ENCODE measurements around the gene CCDC7.
"Not testable (repeated sequence)": the region's sequence is repeated elsewhere in the genome, so short reads cannot be mapped to it uniquely, and the experiment has no call there.

The CCDC7 gene

DNA sequence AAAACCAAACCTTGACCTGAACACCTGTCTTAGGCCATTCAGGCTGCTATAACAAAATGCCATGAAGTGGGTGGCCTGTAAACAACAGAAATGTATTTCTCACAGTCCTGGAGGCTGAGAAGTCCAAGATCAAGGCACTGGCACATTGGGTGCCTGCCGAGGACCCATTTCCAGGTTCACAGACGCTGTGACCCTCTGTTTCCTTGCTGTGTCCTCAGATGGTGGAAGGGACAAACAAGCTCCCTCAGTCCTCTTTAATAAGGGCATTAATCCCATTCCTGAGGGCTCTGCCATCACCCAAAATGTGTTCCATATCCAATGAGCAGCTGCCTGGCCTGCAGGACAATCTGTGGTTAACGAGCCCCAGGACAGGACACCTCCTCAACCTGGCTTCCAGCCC lies 444.5 kb downstream of the CCDC7 start:
- no peak for DNase-seq

DNA sequence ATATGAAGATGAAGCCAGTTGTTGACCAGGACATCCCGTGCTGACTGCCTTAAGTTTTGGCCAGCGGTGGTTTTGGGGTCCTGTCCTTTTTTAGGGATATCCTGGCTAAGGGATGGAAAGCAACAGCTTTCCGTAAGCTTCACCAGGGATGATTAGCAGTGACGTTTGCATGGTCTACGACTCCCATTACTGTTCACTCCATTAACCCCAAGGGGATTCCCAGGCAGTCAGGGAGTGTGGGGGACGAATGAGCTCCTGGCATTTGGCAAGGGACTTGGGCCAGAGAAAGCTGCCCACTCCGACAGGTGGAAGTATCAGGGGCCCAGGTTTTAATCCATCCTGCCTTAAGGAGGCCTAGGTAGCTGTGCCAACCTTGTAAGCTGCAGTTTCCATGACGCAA lies 445.3 kb downstream of the CCDC7 start:
- DNase-seq, result no peak

DNA sequence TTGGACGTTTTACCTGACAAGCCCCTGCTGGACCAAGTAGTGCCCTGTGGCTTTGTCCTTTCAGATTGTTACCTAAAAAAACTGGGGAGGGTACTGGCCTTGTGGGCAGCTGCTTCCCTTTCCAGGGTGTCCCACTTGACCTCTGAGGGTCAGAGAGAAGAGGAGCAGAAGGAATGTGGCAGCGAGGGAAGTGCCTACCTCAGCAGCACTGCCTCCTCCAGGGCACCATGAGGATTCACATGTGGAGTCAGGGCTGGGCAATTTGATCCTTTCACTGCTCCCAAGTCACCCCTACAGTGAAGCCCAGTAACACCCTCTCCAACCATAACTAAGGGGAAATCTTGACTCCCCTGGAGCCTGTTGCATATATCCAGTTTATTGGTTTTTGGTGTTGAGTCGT lies 447.5 kb downstream of the CCDC7 start:
- no peak for DNase-seq

DNA sequence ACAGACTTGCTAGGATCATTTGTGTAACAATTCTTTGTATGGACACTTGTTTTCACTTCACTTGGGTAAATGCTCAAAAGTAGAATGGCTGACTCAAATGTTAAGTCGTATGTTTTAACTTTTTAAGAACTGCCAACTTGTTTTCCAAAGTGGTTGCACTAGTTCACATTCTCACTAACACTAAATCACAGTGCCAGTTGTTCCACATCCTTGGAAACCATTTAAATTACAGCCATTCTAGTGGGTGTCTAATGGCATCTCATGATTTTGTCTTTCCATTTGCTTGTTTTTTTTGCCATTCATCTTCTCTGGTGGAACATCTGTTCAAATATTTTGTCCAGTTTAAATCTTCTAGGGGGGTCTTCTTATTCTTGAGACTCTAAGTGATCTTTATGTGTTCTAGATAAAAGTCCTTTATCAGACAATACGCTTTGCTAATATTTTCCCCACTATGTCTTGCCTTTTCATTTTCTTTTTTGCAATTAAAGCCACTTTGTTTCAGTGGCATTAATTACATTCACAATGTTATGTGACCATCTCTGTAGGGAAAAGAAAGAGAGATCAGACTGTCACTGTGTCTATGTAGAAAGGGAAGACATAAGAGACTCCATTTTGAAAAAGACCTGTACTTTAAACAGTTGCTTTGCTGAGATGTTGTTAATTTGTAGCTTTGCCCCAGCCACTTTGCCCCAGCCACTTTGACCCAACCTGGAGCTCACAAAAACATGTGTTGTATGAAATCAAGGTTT lies 448.1 kb downstream of the CCDC7 start:
- no peak for DNase-seq

DNA sequence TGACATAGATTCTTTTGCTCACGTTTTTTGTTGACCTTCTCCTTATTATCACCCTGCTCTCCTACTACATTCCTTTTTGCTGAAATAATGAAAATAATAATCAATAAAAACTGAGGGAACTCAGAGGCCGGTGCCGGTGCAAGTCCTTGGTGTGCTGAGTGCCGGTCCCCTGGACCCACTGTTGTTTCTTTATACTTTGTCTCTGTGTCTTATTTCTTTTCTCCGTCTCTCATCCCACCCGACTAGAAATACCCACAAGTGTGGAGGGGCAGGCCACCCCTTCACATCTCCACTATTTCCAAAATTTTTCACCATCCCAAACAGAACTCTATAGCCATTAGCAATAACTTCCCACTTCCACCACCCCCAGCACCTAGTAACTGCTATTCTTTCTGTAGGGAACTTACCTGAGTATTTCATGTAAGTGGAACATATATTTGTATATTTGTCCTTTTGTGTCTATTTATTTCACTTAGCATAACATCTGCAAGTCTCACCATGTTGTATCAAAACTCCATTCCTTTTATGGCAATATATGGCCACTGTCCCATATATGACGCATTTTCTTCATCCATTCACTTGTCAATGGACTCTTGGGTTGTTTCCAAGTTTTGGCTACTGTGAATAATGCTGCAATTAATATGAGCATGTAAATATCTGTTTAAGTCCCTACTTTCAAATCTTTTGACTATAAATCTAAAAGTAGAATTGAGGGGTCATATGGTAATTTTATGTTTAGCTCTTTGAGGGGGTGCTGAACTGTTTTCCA lies 449.4 kb downstream of the CCDC7 start:
- DNase-seq, result not testable (repeated sequence)

DNA sequence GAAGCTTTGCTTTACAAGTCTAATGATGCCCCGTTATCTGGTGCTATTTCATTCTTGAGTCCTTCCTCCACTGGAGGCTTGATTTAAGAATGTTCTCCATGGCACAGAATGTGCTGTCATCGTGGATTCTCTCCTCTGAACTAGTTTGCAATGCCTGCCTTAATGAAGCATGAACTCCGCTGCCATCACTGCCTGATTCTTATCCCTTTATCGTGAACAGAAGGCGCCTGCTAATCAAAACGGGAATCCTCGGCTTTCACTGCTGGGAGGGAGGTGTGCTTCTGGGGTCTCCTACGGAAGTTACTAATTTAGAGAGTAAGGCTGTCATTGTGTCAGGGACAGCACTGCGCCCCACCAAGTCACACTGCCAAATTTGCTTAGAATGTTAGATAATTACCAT lies 455.9 kb downstream of the CCDC7 start:
- no peak for DNase-seq

DNA sequence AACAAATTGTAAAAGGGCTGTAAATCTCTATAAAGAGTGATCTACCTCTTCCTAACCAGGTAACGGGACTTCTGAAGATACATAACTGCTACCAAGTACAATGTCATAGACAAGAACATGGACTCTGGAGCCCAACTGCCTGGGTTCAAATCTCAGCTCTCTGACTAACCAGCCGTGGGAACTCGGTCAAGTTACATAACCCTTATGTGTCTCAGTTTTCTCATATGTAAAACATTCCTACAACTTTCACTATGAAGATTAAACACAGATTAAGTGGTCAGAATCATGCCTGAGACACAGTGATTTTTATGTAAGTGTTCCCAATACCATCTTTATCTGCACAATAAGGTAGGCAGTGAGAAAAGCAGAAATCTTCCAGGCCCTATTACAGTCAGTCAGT lies 459.5 kb downstream of the CCDC7 start:
- DNase-seq, result no peak

DNA sequence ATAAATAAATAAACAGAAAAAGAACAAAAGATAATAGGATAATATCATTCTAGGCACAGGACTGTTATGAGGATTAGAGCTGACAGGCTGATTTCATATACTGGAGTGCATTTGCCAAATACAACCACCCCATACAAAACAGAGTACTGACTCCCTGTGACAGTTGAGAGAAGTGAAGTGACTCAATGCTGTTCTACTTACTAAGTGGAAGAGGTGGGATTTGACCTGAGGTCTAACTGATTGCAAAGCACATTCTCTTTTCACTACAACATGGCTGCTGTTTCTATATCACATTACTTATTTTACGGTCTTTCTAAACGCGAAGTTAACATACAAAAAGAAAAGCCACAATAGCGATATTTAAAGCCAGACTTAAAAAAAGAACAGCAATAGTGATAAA lies 460.7 kb downstream of the CCDC7 start:
- no peak for DNase-seq

DNA sequence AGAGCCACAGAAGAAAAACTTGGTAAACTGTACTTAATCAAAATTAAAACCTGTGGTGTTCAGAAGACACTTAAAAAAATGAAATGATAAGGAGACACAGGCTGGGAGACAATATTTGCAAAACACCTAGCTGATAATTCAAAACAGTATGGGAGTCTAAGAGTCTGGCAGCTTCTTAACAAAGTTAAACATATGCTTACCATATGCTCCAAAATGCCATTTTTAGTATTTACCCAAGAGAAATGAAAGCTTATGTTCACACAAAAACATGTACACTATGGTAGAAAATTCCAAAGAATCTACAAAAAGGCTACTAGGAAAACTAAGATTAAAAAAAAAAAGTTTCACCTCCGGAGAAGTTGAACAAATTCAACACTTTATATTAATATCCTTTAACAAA lies 463.5 kb downstream of the CCDC7 start:
- DNase-seq, result no peak

DNA sequence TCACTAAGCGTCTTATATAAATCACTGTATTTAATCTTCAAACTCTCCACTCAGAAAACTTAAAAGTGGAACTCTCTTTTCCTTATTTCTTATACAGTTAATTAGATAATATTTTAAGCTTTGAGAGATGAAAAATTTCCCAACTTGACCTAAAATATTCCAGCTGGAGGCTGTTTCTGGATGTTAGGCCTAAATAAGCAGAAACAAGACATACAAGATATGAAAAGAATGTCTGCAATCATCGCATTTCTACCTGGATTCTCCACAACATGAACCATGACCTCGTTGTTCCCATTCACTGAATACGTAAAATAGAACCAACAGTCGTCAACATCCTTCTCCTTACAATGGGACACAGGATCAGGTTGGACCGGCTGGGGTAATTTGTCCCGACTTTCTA lies 464.0 kb downstream of the CCDC7 start:
- not testable (repeated sequence) for DNase-seq

DNA sequence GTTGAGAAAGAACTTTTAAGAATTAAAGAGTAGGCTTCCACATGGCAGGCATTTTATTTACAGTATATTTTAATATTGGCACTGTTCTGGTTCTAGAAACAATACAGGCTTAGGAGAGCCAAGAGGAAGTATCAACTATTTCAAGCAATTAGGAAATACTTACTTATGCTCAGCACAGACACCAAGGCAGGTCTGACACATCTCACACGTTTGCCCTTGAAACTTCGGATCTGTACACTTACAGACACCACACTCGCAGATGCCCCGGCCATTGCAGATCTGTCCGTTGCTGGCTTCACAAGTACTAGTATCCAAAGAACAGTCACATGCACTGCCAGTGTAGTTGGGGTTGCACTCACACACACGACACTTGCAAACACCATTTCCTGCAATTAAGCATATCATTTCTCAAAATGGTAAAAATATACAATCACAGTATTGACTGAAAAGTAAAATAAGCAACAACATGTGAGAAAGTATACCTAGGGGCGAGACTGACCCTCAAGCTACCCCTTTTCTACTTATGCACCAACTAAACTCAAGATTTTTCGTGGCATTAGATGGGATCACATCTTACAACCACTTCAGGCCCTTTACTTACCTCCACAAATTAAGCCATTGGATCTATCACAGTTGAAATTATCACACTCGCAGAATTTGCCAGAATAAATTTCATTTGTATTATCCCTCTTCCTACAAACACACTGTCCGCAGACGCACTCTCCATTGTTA lies 465.5 kb downstream of the CCDC7 start:
- no peak for DNase-seq

DNA sequence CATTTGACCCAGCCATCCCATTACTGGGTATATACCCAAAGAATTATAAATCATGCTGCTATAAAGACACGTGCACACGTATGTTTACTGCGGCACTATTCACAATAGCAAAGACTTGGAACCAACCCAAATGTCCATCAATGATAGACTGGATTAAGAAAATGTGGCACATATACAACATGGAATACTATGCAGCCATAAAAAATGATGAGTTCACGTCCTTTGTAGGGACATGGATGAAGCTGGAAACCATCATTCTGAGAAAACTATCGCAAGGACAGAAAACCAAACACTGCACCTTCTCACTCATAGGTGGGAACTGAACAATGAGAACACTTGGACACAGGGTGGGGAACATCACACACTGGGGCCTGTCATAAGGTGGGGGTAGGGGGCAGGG lies 471.9 kb downstream of the CCDC7 start:
- DNase-seq, result not testable (repeated sequence)

DNA sequence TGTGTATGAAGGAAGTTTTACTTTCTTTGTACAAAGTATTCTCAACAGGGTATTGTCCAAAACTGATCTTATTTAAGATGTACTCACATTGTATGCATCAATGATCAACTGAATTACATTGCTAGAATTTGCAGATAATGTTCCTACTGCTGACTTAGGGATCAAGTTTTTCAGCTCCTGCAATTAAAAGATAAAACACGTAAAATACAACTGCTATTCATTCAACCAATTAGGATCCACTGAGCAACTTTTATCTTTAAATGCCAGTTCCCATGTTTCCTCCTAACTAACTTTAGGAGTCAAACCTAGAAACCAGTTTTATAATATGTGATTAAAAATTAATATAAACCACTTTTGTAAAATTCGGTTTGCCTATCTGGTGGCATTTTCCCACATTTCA lies 476.2 kb downstream of the CCDC7 start:
- no peak for DNase-seq

DNA sequence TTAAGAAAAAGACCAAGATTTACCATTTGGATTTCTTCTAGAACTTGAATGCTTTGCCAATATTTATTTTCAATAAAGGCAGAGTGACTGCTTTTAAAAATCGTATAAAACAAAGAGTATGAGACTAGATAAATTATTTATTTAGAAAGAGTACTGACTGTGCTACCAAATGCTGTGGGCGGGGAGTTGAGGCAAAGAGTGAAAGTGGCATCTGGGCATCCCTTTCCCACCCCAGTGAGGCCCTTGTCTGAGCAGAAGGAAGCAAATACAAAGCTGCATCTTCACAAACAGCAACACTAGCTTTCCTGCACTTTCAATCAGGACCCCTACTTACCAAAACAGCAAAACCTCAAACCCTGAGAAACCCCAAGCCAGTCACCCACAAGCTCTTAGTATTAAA lies 477.2 kb downstream of the CCDC7 start:
- no peak for DNase-seq

DNA sequence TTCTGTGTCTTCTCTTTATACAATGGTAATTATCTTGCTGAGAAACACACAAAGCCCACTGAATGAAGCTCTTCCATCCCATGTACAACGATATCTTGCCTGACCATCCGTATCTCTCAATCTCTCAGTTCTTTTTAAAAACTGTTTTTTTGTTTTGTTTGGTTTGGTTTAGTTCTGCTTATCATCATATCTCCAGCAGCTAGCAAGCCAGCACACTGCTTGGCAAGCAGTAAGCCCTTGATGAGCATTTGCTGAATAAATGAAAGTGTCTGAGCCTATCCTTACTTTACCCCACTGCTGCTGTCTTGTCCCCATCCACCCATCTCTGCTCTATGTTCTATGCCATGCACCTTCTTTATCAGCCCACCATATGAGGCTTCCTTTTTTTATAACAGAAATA lies 477.9 kb downstream of the CCDC7 start:
- DNase-seq, result no peak
